Endothelial cell (in vitro differentiated cells): ENCODE results near the gene NUDT16. TPM values are rescaled to one million over a fixed set of nuclear protein-coding genes. Genes with fewer than 3 reads are reported as not detected.
A peak's percentile ranks its signal among the peaks of the same experiment; 100 is the strongest.

Source experiments
- DNase-seq: peaks from one replicate; pipeline ENCODE4 v3.0.0; 2021; ENCODE audit warnings: low spot score
- H3K27ac Mint-ChIP-seq: one replicate; pipeline ENCODE4 v1.8.0; 2021; ENCODE audit warnings: mixed read lengths, inconsistent platforms; ENCODE audit not compliant: unreplicated experiment
- H3K27me3 Mint-ChIP-seq: one replicate; pipeline ENCODE4 v1.8.0; 2021; ENCODE audit warnings: mild to moderate bottlenecking, moderate library complexity, mixed read lengths, inconsistent platforms; ENCODE audit not compliant: unreplicated experiment
- H3K36me3 Mint-ChIP-seq: one replicate; pipeline ENCODE4 v1.8.0; 2021; ENCODE audit warnings: mild to moderate bottlenecking, low read depth, mixed read lengths, inconsistent platforms; ENCODE audit not compliant: unreplicated experiment
- H3K4me1 Mint-ChIP-seq: one replicate; pipeline ENCODE4 v1.8.0; 2021; ENCODE audit warnings: mild to moderate bottlenecking, mixed read lengths, inconsistent platforms; ENCODE audit not compliant: unreplicated experiment
- H3K4me3 Mint-ChIP-seq: one replicate; pipeline ENCODE4 v1.8.0; 2021; ENCODE audit warnings: mild to moderate bottlenecking, mixed read lengths, inconsistent platforms; ENCODE audit not compliant: unreplicated experiment
- H3K9me3 Mint-ChIP-seq: one replicate; pipeline ENCODE4 v1.8.0; 2021; ENCODE audit warnings: mixed read lengths, inconsistent platforms; ENCODE audit not compliant: unreplicated experiment
- total RNA-seq: library from RNA; stranded (reverse); fragmentation: NEBNext Ultra II Directional; extraction: Animal tissue kit (Norgen Biotek cat#: 25700); gene quantifications from one replicate; pipeline ENCODE4 v1.2.1, GENCODE V29; 2021; ENCODE audit not compliant: unreplicated experiment
- TF ChIP-seq, protein P1 (sequence below): fragments of 200-600 bp; sonication (generic); IDR thresholded peaks from one replicate; pipeline ENCODE4 v1.5.0; 2021; ENCODE audit warnings: antibody characterized with exemption; ENCODE audit not compliant: unreplicated experiment

NUDT16 gene
- total RNA-seq, 1 donor from 2014 or later, result 26.0 TPM

- TF ChIP-seq, protein P1, sequence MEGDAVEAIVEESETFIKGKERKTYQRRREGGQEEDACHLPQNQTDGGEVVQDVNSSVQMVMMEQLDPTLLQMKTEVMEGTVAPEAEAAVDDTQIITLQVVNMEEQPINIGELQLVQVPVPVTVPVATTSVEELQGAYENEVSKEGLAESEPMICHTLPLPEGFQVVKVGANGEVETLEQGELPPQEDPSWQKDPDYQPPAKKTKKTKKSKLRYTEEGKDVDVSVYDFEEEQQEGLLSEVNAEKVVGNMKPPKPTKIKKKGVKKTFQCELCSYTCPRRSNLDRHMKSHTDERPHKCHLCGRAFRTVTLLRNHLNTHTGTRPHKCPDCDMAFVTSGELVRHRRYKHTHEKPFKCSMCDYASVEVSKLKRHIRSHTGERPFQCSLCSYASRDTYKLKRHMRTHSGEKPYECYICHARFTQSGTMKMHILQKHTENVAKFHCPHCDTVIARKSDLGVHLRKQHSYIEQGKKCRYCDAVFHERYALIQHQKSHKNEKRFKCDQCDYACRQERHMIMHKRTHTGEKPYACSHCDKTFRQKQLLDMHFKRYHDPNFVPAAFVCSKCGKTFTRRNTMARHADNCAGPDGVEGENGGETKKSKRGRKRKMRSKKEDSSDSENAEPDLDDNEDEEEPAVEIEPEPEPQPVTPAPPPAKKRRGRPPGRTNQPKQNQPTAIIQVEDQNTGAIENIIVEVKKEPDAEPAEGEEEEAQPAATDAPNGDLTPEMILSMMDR, result no peak
- Mint-ChIP-seq H3K4me3 (no peak overlapping the region), H3K9me3 (no peaks in the 10 kb centered on the region), H3K27me3 (peaks cover 10% of the 10 kb centered on the region), H3K36me3 (peaks cover 18% of the 10 kb centered on the region), H3K4me1 (peaks cover 38% of the 10 kb centered on the region), H3K27ac (peak overlapping the region; percentile 83)
- no peak for DNase-seq
Observed at GRCh38 chr3:131387796-131388489, 6.4 kb downstream of the NUDT16 start.

DNA sequence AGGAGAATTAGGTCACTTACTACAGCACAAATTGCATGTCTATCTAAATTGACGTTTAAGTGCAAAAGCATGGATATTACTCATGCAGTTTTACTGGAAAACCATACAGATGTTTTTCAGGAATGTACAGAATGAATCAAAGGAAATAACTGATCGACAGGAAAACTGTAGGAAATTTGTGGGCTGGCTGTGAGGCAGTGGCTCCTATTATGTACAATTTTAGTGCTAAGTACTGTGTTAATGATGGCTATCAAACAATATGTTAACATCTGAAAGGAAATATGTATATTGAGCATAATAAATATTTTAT, 6.9 kb downstream of the NUDT16 start:
- H3K27ac Mint-ChIP-seq, result peak overlapping the region; percentile 89
- H3K4me3 Mint-ChIP-seq, result no peak overlapping the region
- H3K9me3 Mint-ChIP-seq, result no peaks in the 10 kb centered on the region
- H3K27me3 Mint-ChIP-seq, result peaks cover 10% of the 10 kb centered on the region
- no peak for DNase-seq
- H3K36me3 Mint-ChIP-seq, result peaks cover 18% of the 10 kb centered on the region
- peaks cover 38% of the 10 kb centered on the region for H3K4me1 Mint-ChIP-seq
- TF ChIP-seq, protein P1, result no peak

- Mint-ChIP-seq H3K27me3 (peaks cover 6% of the 10 kb centered on the region), H3K36me3 (peaks cover 5% of the 10 kb centered on the region), H3K4me3 (no peak overlapping the region), H3K4me1 (peaks cover 30% of the 10 kb centered on the region), H3K27ac (no peak overlapping the region), H3K9me3 (no peaks in the 10 kb centered on the region)
- no peak for DNase-seq
- TF ChIP-seq, protein P1, result no peak
Observed at GRCh38 chr3:131390331-131390730, 8.8 kb downstream of the NUDT16 start.

DNA sequence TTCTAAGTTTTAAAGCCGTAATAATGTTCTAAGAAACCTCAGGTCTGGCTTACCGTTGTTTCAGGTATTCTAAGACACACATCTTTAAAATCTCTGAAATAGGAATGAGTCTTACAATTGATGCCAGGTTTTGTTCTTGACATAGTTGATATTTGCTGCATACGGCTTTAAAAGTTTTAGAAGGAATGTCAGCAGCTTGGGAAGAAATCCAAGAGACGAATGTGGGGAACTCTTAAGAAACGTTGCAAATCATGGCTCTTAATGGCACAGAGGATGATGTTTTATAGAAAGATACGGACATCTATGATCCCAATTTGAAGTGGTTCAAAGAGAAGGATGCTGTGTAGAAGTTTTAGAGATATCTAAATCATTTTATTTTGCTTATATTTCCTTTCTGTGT, 11.5 kb downstream of the NUDT16 start:
- TF ChIP-seq, protein P1, result no peak
- H3K9me3 Mint-ChIP-seq, result no peaks in the 10 kb centered on the region
- H3K27me3 Mint-ChIP-seq, result no peaks in the 10 kb centered on the region
- no peaks in the 10 kb centered on the region for H3K36me3 Mint-ChIP-seq
- no peak for DNase-seq
- H3K4me3 Mint-ChIP-seq, result no peak overlapping the region
- H3K4me1 Mint-ChIP-seq, result peaks cover 7% of the 10 kb centered on the region
- H3K27ac Mint-ChIP-seq, result no peak overlapping the region

DNA sequence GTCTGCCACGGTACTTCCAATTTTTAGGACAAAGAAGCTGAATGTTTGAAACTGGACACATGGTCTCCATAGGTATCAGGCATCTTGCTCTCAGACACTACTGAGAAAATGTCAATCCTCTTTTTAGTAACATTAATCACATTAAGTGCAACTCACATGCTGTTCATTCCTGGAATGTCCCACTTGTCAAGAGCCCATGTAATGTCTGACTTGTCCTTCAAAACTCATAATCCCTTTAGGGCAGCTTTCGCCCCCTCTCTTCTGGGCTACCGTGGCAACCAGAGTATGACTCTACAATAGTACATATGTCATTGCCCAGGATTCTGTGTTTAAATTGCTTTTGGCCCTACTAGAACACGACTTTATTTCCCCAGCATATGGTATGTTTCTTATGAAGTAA, 12.3 kb downstream of the NUDT16 start:
- no peak for DNase-seq
- H3K27me3 Mint-ChIP-seq, result no peaks in the 10 kb centered on the region
- H3K4me3 Mint-ChIP-seq, result no peak overlapping the region
- H3K4me1 Mint-ChIP-seq, result peaks cover 3% of the 10 kb centered on the region
- TF ChIP-seq, protein P1, result no peak
- no peaks in the 10 kb centered on the region for H3K9me3 Mint-ChIP-seq
- no peak overlapping the region for H3K27ac Mint-ChIP-seq
- H3K36me3 Mint-ChIP-seq, result no peaks in the 10 kb centered on the region
